HCT116 (cell line): ENCODE measurements around the gene SEC24C. TPM values are rescaled to one million over a fixed set of nuclear protein-coding genes. Genes with fewer than 3 reads are reported as not detected.
"Not testable (repeated sequence)": the region's sequence is repeated elsewhere in the genome, so short reads cannot be mapped to it uniquely, and the experiment has no call there.

Experiments
- ATAC-seq: fragments of 200-7000 bp; cut with Tn5 transposase; 2 replicates; pipeline ENCODE4 v1.9.1; 2020; ENCODE audit warnings: mild to moderate bottlenecking, moderate library complexity
- BruUV-seq: library from RNA; stranded (reverse); fragments of 400-500 nt; replicated peaks from 2 replicates; lab custom pipeline; 2021; lab: Mats Ljungman, UMichigan
- CTCF ChIA-PET: fragments of 300-600 bp; sonication (Branson Sonifier 250); formaldehyde crosslinking; loops from one replicate; lab custom pipeline; 2021; ENCODE audit warnings: antibody characterized with exemption; lab: Charles Lee
- POLR2A ChIA-PET: fragments of 300-600, 350-600 bp; sonication (Branson Sonifier 250); formaldehyde crosslinking; loops from one replicate; lab custom pipeline; 2021; ENCODE audit warnings: antibody characterized with exemption; lab: Charles Lee
- RAD21 ChIA-PET, 2 experiments: fragments of 300-600 bp; sonication (Branson Sonifier 250); formaldehyde crosslinking; loops; one replicate each; lab custom pipeline; 2023; ENCODE audit warnings: low total read pairs in 2 of 2; ENCODE audit not compliant: uncharacterized antibody in 2 of 2, unreplicated experiment in 2 of 2, low non-redundant PET in 1 of 2; lab: Charles Lee
- DNase-seq: peaks from one replicate; pipeline ENCODE4 v3.0.0-alpha.2; 2010; ENCODE audit warnings: low read depth, low spot score
- H2AFZ ChIP-seq: fragments of 200-600 bp; shearing (Covaris generic), sonication (generic); 2 replicates; pipeline ENCODE4 v1.6.1; 2017; ENCODE audit warnings: low read depth, mixed run types, mixed read lengths, antibody characterized with exemption, low read length; ENCODE audit not compliant: poor library complexity, severe bottlenecking
- H3K27ac ChIP-seq: 2 replicates; pipeline ENCODE4 v1.5.1; 2012; ENCODE audit warnings: low read depth, low read length
- H3K27me3 ChIP-seq: fragments of 200-600 bp; sonication (generic); 2 replicates; pipeline ENCODE4 v1.6.1; 2016; ENCODE audit warnings: mixed run types, low read length, mixed read lengths; ENCODE audit not compliant: insufficient read depth
- H3K36me3 ChIP-seq, 2 experiments: fragments of 200-500 bp in 1 of 2; fragments of 200-600 bp in 1 of 2; sonication (Bioruptor generic) in 1 of 2; sonication (generic) in 1 of 2; 2 replicates each; pipeline versions ENCODE4 v1.5.1 to v1.6.1; 2014 to 2016; ENCODE audit warnings: low read length in 2 of 2, inconsistent platforms in 1 of 2, mixed read lengths in 1 of 2, mixed run types in 1 of 2; ENCODE audit not compliant: insufficient read depth in 2 of 2, control insufficient read depth in 1 of 2
- H3K4me1 ChIP-seq, 2 experiments: fragments of 200-600 bp in 1 of 2; sonication (generic) in 1 of 2; 2 replicates each; pipeline versions ENCODE4 v1.5.1 to v1.6.1; 2012 to 2017; ENCODE audit warnings: low read length in 2 of 2, inconsistent platforms in 1 of 2, mild to moderate bottlenecking in 1 of 2, mixed read lengths in 1 of 2, mixed run types in 1 of 2, moderate library complexity in 1 of 2; ENCODE audit not compliant: insufficient read depth in 2 of 2, control insufficient read depth in 1 of 2
- H3K4me2 ChIP-seq: fragments of 200-600 bp; sonication (generic); 2 replicates; pipeline ENCODE4 v1.6.1; 2017; ENCODE audit warnings: mixed run types, low read length, mixed read lengths
- H3K4me3 ChIP-seq, 2 experiments: fragments of 200-600 bp in 1 of 2; sonication (generic) in 1 of 2; replicated peaks in 1 of 2; 2 replicates each; pipeline ENCODE4 v1.5.1; 2011 to 2016; ENCODE audit warnings: low read length in 2 of 2, control low read depth in 1 of 2, low read depth in 1 of 2, mild to moderate bottlenecking in 1 of 2, mixed read lengths in 1 of 2, mixed run types in 1 of 2
- H3K79me2 ChIP-seq: fragments of 200-600 bp; sonication (generic); 2 replicates; pipeline ENCODE4 v1.6.1; 2017; ENCODE audit warnings: mild to moderate bottlenecking, mixed run types, low read length, moderate library complexity, mixed read lengths; ENCODE audit not compliant: insufficient read depth
- H3K9ac ChIP-seq: fragments of 200-600 bp; sonication (generic); 2 replicates; pipeline ENCODE4 v1.6.1; 2016; ENCODE audit warnings: low read length, mixed read lengths
- H3K9me2 ChIP-seq: fragments of 200-600 bp; sonication (generic), shearing (Covaris generic); 2 replicates; pipeline ENCODE4 v1.6.1; 2017; ENCODE audit warnings: mixed run types, mild to moderate bottlenecking, moderate library complexity; ENCODE audit not compliant: insufficient read depth
- H3K9me3 ChIP-seq, 2 experiments: fragments of 200-500 bp in 1 of 2; fragments of 200-600 bp in 1 of 2; sonication (Bioruptor generic) in 1 of 2; sonication (generic) in 1 of 2; 2 replicates each; pipeline ENCODE4 v1.6.1; 2014 to 2017; ENCODE audit warnings: low read length in 2 of 2, mixed read lengths in 2 of 2, inconsistent platforms in 1 of 2, low read depth in 1 of 2, mild to moderate bottlenecking in 1 of 2, mixed run types in 1 of 2, moderate library complexity in 1 of 2; ENCODE audit not compliant: control insufficient read depth in 1 of 2, insufficient read depth in 1 of 2
- H4K20me1 ChIP-seq: fragments of 200-600 bp; sonication (generic), shearing (Covaris generic); 2 replicates; pipeline ENCODE4 v1.6.1; 2017; ENCODE audit warnings: mixed run types, mild to moderate bottlenecking, moderate library complexity; ENCODE audit not compliant: insufficient read depth
- POLR2AphosphoS5 ChIP-seq: IDR thresholded peaks from 2 replicates; pipeline ENCODE4 v1.6.1; 2011; ENCODE audit warnings: mild to moderate bottlenecking, low read depth, low read length, moderate library complexity
- ZNF274 ChIP-seq: fragments of 200-500 bp; sonication (Bioruptor generic); IDR thresholded peaks from 2 replicates; pipeline ENCODE4 v1.6.1; 2014; ENCODE audit warnings: mild to moderate bottlenecking, low read depth, low read length, inconsistent platforms
- intact Hi-C: fragments of 100-400 bp; cut with micrococcal nuclease; formaldehyde crosslinking; loops from 2 replicates; pipeline ENCODE4 v1.10.0; 2022
- total RNA-seq: library from RNA; stranded (reverse); gene quantifications from one replicate; pipeline ENCODE4 v1.2.1, GENCODE V29; 2021; ENCODE audit not compliant: unreplicated experiment
- TF ChIP-seq, protein P1 (sequence below), 3 experiments: fragments of 200-600 bp in 1 of 3; sonication (generic) in 1 of 3; IDR thresholded peaks in 2 of 3; conservative IDR thresholded peaks in 1 of 3; 2 replicates each; pipeline ENCODE4 v1.5.1; 2012 to 2017; ENCODE audit warnings: low read depth in 2 of 3, low read length in 2 of 3, antibody characterized with exemption in 1 of 3, borderline replicate concordance in 1 of 3, control low read depth in 1 of 3, mild to moderate bottlenecking in 1 of 3, mixed read lengths in 1 of 3, mixed run types in 1 of 3, moderate library complexity in 1 of 3; ENCODE audit not compliant: insufficient read depth in 1 of 3

The SEC24C gene
- total RNA-seq, 1 experiment from 2014 or later = 60.9 TPM

DNA sequence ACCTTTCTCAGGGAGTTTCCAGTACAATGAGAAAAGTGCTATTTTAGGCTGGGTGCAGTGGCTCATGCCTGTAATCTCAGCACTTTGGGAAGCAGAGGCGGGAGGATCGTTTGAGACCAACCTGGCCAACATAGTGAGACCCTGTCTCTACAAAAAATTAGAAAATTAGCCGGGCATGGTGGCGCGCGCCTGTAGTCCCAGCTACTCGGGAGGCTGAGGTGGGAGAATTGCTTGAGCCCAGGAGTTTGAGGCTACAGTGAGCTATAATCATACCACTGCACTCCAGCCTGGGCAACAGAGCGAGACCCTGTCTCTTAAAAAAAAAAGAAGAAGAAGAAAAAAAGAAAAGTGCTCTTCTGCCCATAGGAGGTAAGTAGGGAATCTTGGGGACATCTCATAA is 51.9 kb downstream of the SEC24C start:
- intact Hi-C loops, DNase-seq, H3K4me3 ChIP-seq, CTCF ChIA-PET, H3K27ac ChIP-seq, H3K9me3 ChIP-seq, H3K9me2 ChIP-seq, H3K79me2 ChIP-seq, POLR2A ChIA-PET, H3K4me1 ChIP-seq, H3K27me3 ChIP-seq, H2AFZ ChIP-seq, H4K20me1 ChIP-seq, ATAC-seq, BruUV-seq, H3K9ac ChIP-seq, H3K4me2 ChIP-seq, RAD21 ChIA-PET: not testable (repeated sequence)
- 0 out of 2 replicates have a peak, but pooled peaks have one; percentile 2 for TF ChIP-seq POLR2AphosphoS5
- peaks cover 19 to 26% of the 10 kb centered on the region in 2 experiments for H3K36me3 ChIP-seq

DNA sequence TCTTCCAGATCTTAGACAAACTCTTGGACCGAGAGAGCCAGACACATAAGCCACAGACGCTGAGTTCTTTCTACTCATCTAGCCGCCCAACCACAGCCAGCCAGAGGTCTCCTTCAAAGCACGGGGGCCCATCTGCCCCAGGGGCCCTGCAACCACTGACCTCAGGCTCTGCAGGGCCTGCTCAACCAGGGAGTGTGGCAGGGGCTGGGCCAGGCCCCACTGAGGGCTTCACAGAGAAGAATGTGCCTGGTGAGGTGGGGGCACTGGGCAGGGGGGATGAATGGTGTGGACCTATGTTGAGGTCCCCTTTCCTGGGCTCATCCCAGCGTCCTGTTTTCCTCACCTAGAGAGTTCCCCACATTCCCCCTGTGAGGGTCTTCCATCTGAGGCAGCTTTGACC is 52.6 kb downstream of the SEC24C start:
- Histone ChIP-seq H3K27me3 (no peaks in the 10 kb centered on the region), H3K79me2 (no peaks in the 10 kb centered on the region), H3K9me3 (no peaks in the 10 kb centered on the region), H3K4me1 (no peaks in the 10 kb centered on the region), H3K27ac (no peak overlapping the region), H3K36me3 (peaks cover 19 to 27% of the 10 kb centered on the region in 2 experiments), H3K4me2 (no peak overlapping the region), H4K20me1 (no peaks in the 10 kb centered on the region), H3K9me2 (no peaks in the 10 kb centered on the region), H3K9ac (no peak overlapping the region), H3K4me3 (no peak overlapping the region), H2AFZ (no peak overlapping the region)
- BruUV-seq = no TSS peak
- RAD21 ChIA-PET = no interaction called here
- POLR2A ChIA-PET = no interaction called here
- TF ChIP-seq, protein P1, sequence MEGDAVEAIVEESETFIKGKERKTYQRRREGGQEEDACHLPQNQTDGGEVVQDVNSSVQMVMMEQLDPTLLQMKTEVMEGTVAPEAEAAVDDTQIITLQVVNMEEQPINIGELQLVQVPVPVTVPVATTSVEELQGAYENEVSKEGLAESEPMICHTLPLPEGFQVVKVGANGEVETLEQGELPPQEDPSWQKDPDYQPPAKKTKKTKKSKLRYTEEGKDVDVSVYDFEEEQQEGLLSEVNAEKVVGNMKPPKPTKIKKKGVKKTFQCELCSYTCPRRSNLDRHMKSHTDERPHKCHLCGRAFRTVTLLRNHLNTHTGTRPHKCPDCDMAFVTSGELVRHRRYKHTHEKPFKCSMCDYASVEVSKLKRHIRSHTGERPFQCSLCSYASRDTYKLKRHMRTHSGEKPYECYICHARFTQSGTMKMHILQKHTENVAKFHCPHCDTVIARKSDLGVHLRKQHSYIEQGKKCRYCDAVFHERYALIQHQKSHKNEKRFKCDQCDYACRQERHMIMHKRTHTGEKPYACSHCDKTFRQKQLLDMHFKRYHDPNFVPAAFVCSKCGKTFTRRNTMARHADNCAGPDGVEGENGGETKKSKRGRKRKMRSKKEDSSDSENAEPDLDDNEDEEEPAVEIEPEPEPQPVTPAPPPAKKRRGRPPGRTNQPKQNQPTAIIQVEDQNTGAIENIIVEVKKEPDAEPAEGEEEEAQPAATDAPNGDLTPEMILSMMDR (IDR thresholded peaks at IDR 0.05 in 2 of 3, conservative IDR thresholded peaks at IDR 0.05 in 1 of 3; ENCODE audit: borderline replicate concordance in 1 of 3, insufficient read depth in 1 of 3, low read depth in 2 of 3, low read length in 2 of 3) = no peak
- TF ChIP-seq ZNF274 = no peak
- CTCF ChIA-PET = no interaction called here
- DNase-seq = no peak
- intact Hi-C loops = no loop called here
- no peak for ATAC-seq
